ENCODE data around the gene SLC28A3. TPM values are rescaled to one million over a fixed set of nuclear protein-coding genes. Genes with fewer than 3 reads are reported as not detected.

The SLC28A3 gene
- total and polyA plus RNA-seq, 7 donors = 0.23 to 2.4 TPM; not detected in 5

GRCh38 chr9:84310883-84311282, 29.7 kb downstream of the SLC28A3 start:
- 67 to 74% methylated on average over 2 of the region's 2 CpGs for WGBS, 2 donors

DNA sequence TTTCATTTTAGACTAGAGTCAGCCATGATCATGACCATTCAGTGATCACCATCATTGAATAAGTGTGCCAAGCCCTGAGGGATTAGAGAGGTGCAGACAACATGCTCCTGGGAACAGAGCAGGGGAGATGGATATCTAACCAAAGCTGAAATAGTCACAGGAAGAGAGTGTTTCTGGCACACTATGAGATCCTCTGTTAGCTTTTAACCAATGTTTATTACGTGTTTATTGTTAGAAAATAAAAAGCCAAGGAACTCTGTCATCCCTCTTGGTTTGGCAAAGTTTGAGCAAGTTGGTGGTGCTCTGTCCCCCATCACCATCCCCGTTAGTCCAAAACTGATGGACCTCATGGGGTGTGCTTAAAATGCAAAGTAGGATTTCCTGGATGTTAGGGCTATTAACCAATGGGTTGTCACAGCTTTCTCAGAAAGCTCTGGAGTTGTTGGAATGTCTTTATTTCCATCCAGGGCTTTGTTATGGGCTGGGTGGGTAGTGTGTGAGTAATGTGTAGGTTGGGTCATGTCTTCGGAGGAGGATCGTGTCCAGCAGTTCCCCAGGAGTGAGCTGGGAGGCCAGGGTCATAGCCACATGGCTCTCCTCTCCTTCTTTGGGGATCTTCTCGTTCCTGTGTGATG, 34.9 kb downstream of the SLC28A3 start:
- no peaks in the 10 kb centered on the region for H3K9me3 ChIP-seq
- H3K4me3 ChIP-seq = no peak overlapping the region
- intact Hi-C loops (cut with DNase I) = no loop called here
- TF ChIP-seq CTCF (IDR thresholded peaks at IDR 0.05) (no peak), POLR2AphosphoS5 (IDR thresholded peaks at IDR 0.05) (no peak), POLR2A (IDR thresholded peaks at IDR 0.05) (no peak), EP300 (IDR thresholded peaks at IDR 0.05) (no peak)
- H3K36me3 ChIP-seq = no peaks in the 10 kb centered on the region
- 33 to 66% methylated on average over 5 of the region's 5 CpGs for WGBS, 2 donors
- H3K27me3 ChIP-seq = no peaks in the 10 kb centered on the region
- no peaks in the 10 kb centered on the region for H3K4me1 ChIP-seq
- no peak for DNase-seq
- H3K27ac ChIP-seq = no peak overlapping the region

More at GRCh38 chr9:84310883-84311282, 29.7 kb downstream of the SLC28A3 start:
- H3K27ac ChIP-seq = no peak overlapping the region
- DNase-seq = no peak
- no peak overlapping the region for H3K4me3 ChIP-seq
- H3K9me3 ChIP-seq = no peaks in the 10 kb centered on the region
- TF ChIP-seq POLR2A (IDR thresholded peaks at IDR 0.05) = no peak
- TF ChIP-seq POLR2AphosphoS5 (IDR thresholded peaks at IDR 0.05) = no peak
- TF ChIP-seq CTCF (IDR thresholded peaks at IDR 0.05) = no peak
- TF ChIP-seq EP300 (IDR thresholded peaks at IDR 0.05) = no peak
- intact Hi-C loops (cut with DNase I) = no loop called here
- H3K27me3 ChIP-seq = no peaks in the 10 kb centered on the region
- no peaks in the 10 kb centered on the region for H3K36me3 ChIP-seq
- H3K4me1 ChIP-seq = no peaks in the 10 kb centered on the region

GRCh38 chr9:84304166-84304565, 36.4 kb downstream of the SLC28A3 start:
- no peaks in the 10 kb centered on the region for H3K4me1 ChIP-seq
- TF ChIP-seq POLR2A (IDR thresholded peaks at IDR 0.05) = no peak
- no peak for TF ChIP-seq CTCF (IDR thresholded peaks at IDR 0.05)
- H3K4me3 ChIP-seq = no peak overlapping the region
- no peaks in the 10 kb centered on the region for H3K36me3 ChIP-seq
- 50 to 72% methylated on average over 1 of the region's 1 CpG for WGBS, 2 donors
- no peaks in the 10 kb centered on the region for H3K27me3 ChIP-seq
- no peak for DNase-seq
- intact Hi-C loops (cut with DNase I) = no loop called here
- no peaks in the 10 kb centered on the region for H3K9me3 ChIP-seq
- H3K27ac ChIP-seq = no peak overlapping the region

DNA sequence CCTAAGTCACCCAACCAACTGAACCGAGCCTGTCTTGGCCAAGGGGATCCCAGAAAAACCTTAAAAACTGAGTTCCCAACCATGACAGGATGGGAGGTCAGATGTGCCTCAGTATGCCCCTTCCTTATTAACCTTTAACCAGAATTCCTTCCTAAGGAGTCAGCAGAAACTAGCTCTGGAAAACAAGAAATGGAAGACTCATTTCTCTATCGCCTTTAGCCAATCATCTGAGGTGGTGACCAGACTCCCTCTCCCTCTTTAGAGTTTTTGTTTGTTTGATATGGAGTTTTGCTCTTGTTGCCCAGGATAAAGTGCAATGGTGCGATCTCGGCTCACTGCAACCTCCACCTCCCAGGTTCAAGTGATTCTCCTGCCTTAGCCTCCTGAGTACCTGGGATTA, 37.5 kb downstream of the SLC28A3 start:
- Histone ChIP-seq H3K4me1 (no peaks in the 10 kb centered on the region), H3K9me3 (no peaks in the 10 kb centered on the region), H3K36me3 (no peaks in the 10 kb centered on the region), H3K27ac (no peak overlapping the region), H3K27me3 (no peaks in the 10 kb centered on the region), H3K4me3 (no peak overlapping the region)
- intact Hi-C loops (cut with DNase I) = no loop called here
- DNase-seq = no peak
- TF ChIP-seq POLR2AphosphoS5 (IDR thresholded peaks at IDR 0.05) (no peak), CTCF (IDR thresholded peaks at IDR 0.05) (no peak)
- 96% methylated on average over 4 of the region's 4 CpGs for WGBS, 2 donors

DNA sequence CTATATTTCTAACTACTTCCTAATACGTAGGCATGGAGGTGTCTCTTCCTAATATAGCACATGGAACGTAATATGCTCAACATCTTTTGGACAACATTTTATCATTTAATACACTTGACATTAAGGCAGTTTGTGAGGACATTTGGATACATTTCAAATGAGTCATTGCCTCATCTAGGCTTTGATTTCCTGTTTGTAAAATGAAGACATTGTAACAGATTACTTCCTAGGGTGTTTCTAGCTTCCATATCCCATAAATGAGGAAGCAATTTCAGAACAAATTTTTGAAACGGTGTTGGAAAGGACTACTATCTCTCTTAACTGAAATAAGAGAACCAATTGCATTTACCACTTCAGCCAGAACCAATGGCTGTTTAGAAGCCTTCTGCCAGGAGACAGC, 38.7 kb downstream of the SLC28A3 start:
- Histone ChIP-seq H3K4me1 (no peaks in the 10 kb centered on the region), H3K9me3 (no peaks in the 10 kb centered on the region), H3K27me3 (no peaks in the 10 kb centered on the region), H3K36me3 (no peaks in the 10 kb centered on the region), H3K4me3 (no peak overlapping the region), H3K27ac (no peak overlapping the region)
- DNase-seq = no peak
- TF ChIP-seq EP300 (IDR thresholded peaks at IDR 0.05) = no peak
- TF ChIP-seq CTCF (IDR thresholded peaks at IDR 0.05) = no peak
- TF ChIP-seq POLR2AphosphoS5 (IDR thresholded peaks at IDR 0.05) = no peak
- no peak for TF ChIP-seq POLR2A (IDR thresholded peaks at IDR 0.05)
- intact Hi-C loops (cut with DNase I) = no loop called here
- 56 to 67% methylated on average over 3 of the region's 3 CpGs for WGBS, 2 donors
